Measurements from ENCODE around the gene PEX3. TPM values are rescaled to one million over a fixed set of nuclear protein-coding genes. Genes with fewer than 3 reads are reported as not detected.

PEX3 gene
- total and polyA plus RNA-seq, 2 of the 4 experiments (the other 2 are of a cell fraction), result 13.3 to 13.7 TPM

DNA sequence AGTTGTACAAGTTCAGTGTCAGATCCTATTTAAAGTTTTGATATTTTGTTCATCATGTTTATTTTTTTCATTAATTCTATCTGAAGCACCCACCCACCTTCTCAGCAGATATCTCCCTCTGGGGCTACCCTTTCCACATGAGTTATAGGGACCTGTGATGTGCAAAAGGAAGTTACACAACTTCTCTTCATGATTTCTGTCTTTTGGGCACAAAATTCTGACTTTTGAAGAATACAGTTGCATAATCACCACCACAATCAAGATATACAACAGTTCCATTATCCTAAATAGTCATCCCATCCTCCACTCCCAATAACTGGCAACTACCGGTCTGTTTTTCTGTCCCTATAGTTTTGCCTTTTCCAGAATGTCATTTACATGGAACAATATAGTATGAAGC, 74.8 kb downstream of the PEX3 start:
- no peak overlapping the region for H4K8ac ChIP-seq (ENCODE audit: low read depth in 2 of 2, low read length in 2 of 2)
- ATAC-seq (ENCODE audit: low read depth) (no peak), DNase-seq (no peak)
- dilution Hi-C loops (cut with HindIII; ENCODE audit: low sequenced_read_pairs, unreplicated experiment) (no loop called here), intact Hi-C loops (cut with micrococcal nuclease) (no loop called here), in situ Hi-C loops (cut with MboI; ENCODE audit: low sequenced_read_pairs) (no loop called here)
- H3K27me3 ChIP-seq (ENCODE audit: control insufficient read depth, insufficient read depth, low read length), result peaks cover 2% of the 10 kb centered on the region
- no peak overlapping the region for H3K18ac ChIP-seq (ENCODE audit: low read depth, low read length)
- no peak overlapping the region for H2BK120ac ChIP-seq (ENCODE audit: low read depth, low read length)
- H3K9me1 ChIP-seq (ENCODE audit: insufficient read depth, low read length), result no peaks in the 10 kb centered on the region
- H3K14ac ChIP-seq (replicated peaks; ENCODE audit: low read depth, low read length), result no peak overlapping the region
- POLR2A ChIA-PET (ENCODE audit: unreplicated experiment), result no interaction called here
- H2AK9ac ChIP-seq (replicated peaks; ENCODE audit: low read depth, low read length, poor library complexity), result no peak overlapping the region
- no peak overlapping the region for H2BK15ac ChIP-seq (ENCODE audit: low read depth, low read length)
- no peak overlapping the region for H2AK5ac ChIP-seq (ENCODE audit: low read depth, low read length)
- no peak overlapping the region for H3K56ac ChIP-seq (ENCODE audit: extremely low read depth, insufficient read depth, low read length)
- no peaks in the 10 kb centered on the region for H3K4me1 ChIP-seq (ENCODE audit: control insufficient read depth, insufficient read depth, low read length)
- no peak overlapping the region for H3K4me2 ChIP-seq (ENCODE audit: low read depth, low read length)
- H3K4ac ChIP-seq (ENCODE audit: low read depth, low read length), result no peak overlapping the region
- no peaks in the 10 kb centered on the region for H4K20me1 ChIP-seq (ENCODE audit: insufficient read depth, low read length)
- H3K27ac ChIP-seq (ENCODE audit: insufficient read depth, low read length), result no peak overlapping the region
- H3K9ac ChIP-seq (ENCODE audit: low read depth, low read length), result no peak overlapping the region
- H3K36me3 ChIP-seq (ENCODE audit: control insufficient read depth, insufficient read depth, low read length), result no peaks in the 10 kb centered on the region
- H3K23ac ChIP-seq (ENCODE audit: low read depth, low read length), result no peak overlapping the region
- H3K79me1 ChIP-seq (ENCODE audit: low read depth in 1 of 2, low read length in 2 of 2), result no peaks in the 10 kb centered on the region
- H2BK20ac ChIP-seq (ENCODE audit: low read depth, low read length), result no peak overlapping the region
- no peak overlapping the region for H4K91ac ChIP-seq (ENCODE audit: insufficient read depth, low read depth, low read length)
- H3K9me3 ChIP-seq (ENCODE audit: control insufficient read depth, insufficient read depth, low read length), result no peaks in the 10 kb centered on the region
- no TSS peak for BruUV-seq (replicated peaks)
- no peak overlapping the region for H4K5ac ChIP-seq (ENCODE audit: low read depth, low read length)
- no peak overlapping the region for H2BK5ac ChIP-seq (ENCODE audit: low read depth, low read length, poor library complexity, severe bottlenecking)
- no peak overlapping the region for H3K4me3 ChIP-seq (ENCODE audit: insufficient read depth, low read depth, low read length)
- CTCF ChIA-PET, result no interaction called here
- no peak overlapping the region for H2AFZ ChIP-seq (replicated peaks; ENCODE audit: low read length, poor library complexity)
- TF ChIP-seq RAD21 (IDR thresholded peaks at IDR 0.05; ENCODE audit: low read length) (no peak), RCOR1 (IDR thresholded peaks at IDR 0.05; ENCODE audit: insufficient replicate concordance, low read length) (no peak), BHLHE40 (IDR thresholded peaks at IDR 0.05; ENCODE audit: low read depth, low read length) (no peak), CEBPB (IDR thresholded peaks at IDR 0.05; ENCODE audit: low read depth, low read length) (no peak), RFX5 (IDR thresholded peaks at IDR 0.05; ENCODE audit: low read depth, low read length) (no peak), POLR2A (IDR thresholded peaks at IDR 0.05; ENCODE audit: low read depth, low read length) (no peak), MXI1 (IDR thresholded peaks at IDR 0.05; ENCODE audit: borderline replicate concordance, low read depth, low read length) (no peak), MAFK (IDR thresholded peaks at IDR 0.05; ENCODE audit: low read depth, low read length) (no peak), CHD1 (IDR thresholded peaks at IDR 0.05; ENCODE audit: low read depth, low read length) (no peak), SMC3 (IDR thresholded peaks at IDR 0.05; ENCODE audit: low read depth, low read length) (no peak), NFE2L2 (IDR thresholded peaks at IDR 0.05; ENCODE audit: low read depth, low read length) (no peak), FOS (IDR thresholded peaks at IDR 0.05; ENCODE audit: low read depth, low read length) (no peak), MAZ (IDR thresholded peaks at IDR 0.05; ENCODE audit: borderline replicate concordance, low read depth, low read length) (no peak)
- TF ChIP-seq, protein P1, sequence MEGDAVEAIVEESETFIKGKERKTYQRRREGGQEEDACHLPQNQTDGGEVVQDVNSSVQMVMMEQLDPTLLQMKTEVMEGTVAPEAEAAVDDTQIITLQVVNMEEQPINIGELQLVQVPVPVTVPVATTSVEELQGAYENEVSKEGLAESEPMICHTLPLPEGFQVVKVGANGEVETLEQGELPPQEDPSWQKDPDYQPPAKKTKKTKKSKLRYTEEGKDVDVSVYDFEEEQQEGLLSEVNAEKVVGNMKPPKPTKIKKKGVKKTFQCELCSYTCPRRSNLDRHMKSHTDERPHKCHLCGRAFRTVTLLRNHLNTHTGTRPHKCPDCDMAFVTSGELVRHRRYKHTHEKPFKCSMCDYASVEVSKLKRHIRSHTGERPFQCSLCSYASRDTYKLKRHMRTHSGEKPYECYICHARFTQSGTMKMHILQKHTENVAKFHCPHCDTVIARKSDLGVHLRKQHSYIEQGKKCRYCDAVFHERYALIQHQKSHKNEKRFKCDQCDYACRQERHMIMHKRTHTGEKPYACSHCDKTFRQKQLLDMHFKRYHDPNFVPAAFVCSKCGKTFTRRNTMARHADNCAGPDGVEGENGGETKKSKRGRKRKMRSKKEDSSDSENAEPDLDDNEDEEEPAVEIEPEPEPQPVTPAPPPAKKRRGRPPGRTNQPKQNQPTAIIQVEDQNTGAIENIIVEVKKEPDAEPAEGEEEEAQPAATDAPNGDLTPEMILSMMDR (conservative IDR thresholded peaks at IDR 0.05; ENCODE audit: low read depth, low read length), result no peak
- TF ChIP-seq, protein P2, sequence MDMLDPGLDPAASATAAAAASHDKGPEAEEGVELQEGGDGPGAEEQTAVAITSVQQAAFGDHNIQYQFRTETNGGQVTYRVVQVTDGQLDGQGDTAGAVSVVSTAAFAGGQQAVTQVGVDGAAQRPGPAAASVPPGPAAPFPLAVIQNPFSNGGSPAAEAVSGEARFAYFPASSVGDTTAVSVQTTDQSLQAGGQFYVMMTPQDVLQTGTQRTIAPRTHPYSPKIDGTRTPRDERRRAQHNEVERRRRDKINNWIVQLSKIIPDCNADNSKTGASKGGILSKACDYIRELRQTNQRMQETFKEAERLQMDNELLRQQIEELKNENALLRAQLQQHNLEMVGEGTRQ (IDR thresholded peaks at IDR 0.05; ENCODE audit: low read depth, low read length), result no peak
- TF ChIP-seq, protein P3, sequence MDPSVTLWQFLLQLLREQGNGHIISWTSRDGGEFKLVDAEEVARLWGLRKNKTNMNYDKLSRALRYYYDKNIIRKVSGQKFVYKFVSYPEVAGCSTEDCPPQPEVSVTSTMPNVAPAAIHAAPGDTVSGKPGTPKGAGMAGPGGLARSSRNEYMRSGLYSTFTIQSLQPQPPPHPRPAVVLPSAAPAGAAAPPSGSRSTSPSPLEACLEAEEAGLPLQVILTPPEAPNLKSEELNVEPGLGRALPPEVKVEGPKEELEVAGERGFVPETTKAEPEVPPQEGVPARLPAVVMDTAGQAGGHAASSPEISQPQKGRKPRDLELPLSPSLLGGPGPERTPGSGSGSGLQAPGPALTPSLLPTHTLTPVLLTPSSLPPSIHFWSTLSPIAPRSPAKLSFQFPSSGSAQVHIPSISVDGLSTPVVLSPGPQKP (IDR thresholded peaks at IDR 0.05; ENCODE audit: borderline replicate concordance, low read depth, low read length), result no peak
- WGBS, 2 experiments (ENCODE audit: extremely low coverage in 2 of 2, insufficient read length in 1 of 2), result no CpG with 5 or more reads among the region's 1 CpG
